Karpas-422 (cell line): ENCODE measurements around the gene PTPRK. TPM values are rescaled to one million over a fixed set of nuclear protein-coding genes. Genes with fewer than 3 reads are reported as not detected.

Experiments
- DNase-seq: peaks from one replicate; pipeline ENCODE4 v3.0.0-alpha.2; 2015
- H2AFZ ChIP-seq: fragments of 200-600 bp; sonication (generic); 2 replicates; pipeline ENCODE4 v1.6.1; 2014; ENCODE audit warnings: antibody characterized with exemption, low read length, mixed read lengths
- H3K27ac ChIP-seq: fragments of 200-600 bp; sonication (generic); 2 replicates; pipeline ENCODE4 v1.5.1; 2014; ENCODE audit warnings: mild to moderate bottlenecking, low read length, moderate library complexity
- H3K27me3 ChIP-seq: fragments of 200-600 bp; sonication (generic); 2 replicates; pipeline ENCODE4 v1.6.1; 2014; ENCODE audit warnings: low read length, mixed read lengths
- H3K36me3 ChIP-seq: fragments of 200-600 bp; sonication (generic); 2 replicates; pipeline ENCODE4 v1.6.1; 2014; ENCODE audit warnings: low read length, mixed read lengths; ENCODE audit not compliant: insufficient read depth
- H3K4me1 ChIP-seq: fragments of 200-600 bp; sonication (generic); 2 replicates; pipeline ENCODE4 v1.6.1; 2014; ENCODE audit warnings: mild to moderate bottlenecking, low read length, mixed read lengths
- H3K4me2 ChIP-seq: fragments of 200-600 bp; sonication (generic); 2 replicates; pipeline ENCODE4 v1.6.1; 2014; ENCODE audit warnings: low read length, low read depth, mild to moderate bottlenecking; ENCODE audit not compliant: poor library complexity, severe bottlenecking
- H3K4me3 ChIP-seq: fragments of 200-600 bp; sonication (generic); 2 replicates; pipeline ENCODE4 v1.5.1; 2014; ENCODE audit warnings: mild to moderate bottlenecking, antibody characterized with exemption, low read length, mixed read lengths
- H3K79me2 ChIP-seq: fragments of 200-600 bp; sonication (generic); 2 replicates; pipeline ENCODE4 v1.6.1; 2014; ENCODE audit warnings: mild to moderate bottlenecking, low read length, mixed read lengths
- H3K9ac ChIP-seq: fragments of 200-600 bp; sonication (generic); 2 replicates; pipeline ENCODE4 v1.6.0; 2014; ENCODE audit warnings: low read length
- H3K9me2 ChIP-seq: fragments of 200-600 bp; sonication (generic), shearing (Covaris generic); replicated peaks from 2 replicates; pipeline ENCODE4 v1.6.0; 2014; ENCODE audit warnings: mild to moderate bottlenecking, low read length, moderate library complexity; ENCODE audit not compliant: insufficient read depth
- H3K9me3 ChIP-seq: fragments of 300-700, 200-600 bp; sonication (generic); 2 replicates; pipeline ENCODE4 v1.6.1; 2014; ENCODE audit warnings: low read length, mixed read lengths
- H4K20me1 ChIP-seq: fragments of 200-600 bp; sonication (generic); 2 replicates; pipeline ENCODE4 v1.6.1; 2014; ENCODE audit warnings: mild to moderate bottlenecking, antibody characterized with exemption, low read length, low read depth; ENCODE audit not compliant: insufficient read depth
- total RNA-seq: library from RNA; depleted of rRNA; stranded (reverse); fragments of >200 nt; shearing (Covaris generic); gene quantifications from 2 replicates; pipeline ENCODE4 v1.2.3, GENCODE V29; 2014; ENCODE audit warnings: low replicate concordance

The PTPRK gene
- total RNA-seq, 1 experiment from 2014 or later = 0.04 TPM

DNA sequence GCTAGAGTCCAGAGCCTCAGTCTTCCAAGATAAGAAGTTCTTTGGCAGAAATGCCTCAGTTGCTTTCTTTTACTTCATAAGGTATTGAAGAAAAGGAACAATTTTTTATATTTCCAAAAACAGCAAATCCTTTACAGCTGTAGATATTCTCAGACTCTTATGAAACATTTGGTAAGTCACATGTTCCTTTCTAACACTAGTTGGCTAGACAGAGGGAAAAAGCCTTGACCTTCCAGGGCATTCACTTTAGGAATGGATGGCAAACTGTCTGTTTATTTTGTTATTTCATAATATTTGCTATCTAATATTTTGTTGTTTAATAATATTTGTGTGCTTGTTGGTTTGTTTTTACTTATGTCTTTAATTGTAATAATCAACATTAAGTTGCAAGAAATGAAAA is 140.8 kb downstream of the PTPRK start:
- H3K79me2 ChIP-seq = no peaks in the 10 kb centered on the region
- peaks cover 10% of the 10 kb centered on the region; the same call in 1 of the 2 replicates for H3K9me3 ChIP-seq
- H3K9me2 ChIP-seq = no peaks in the 10 kb centered on the region
- no peak for DNase-seq
- no peak overlapping the region for H2AFZ ChIP-seq
- no peaks in the 10 kb centered on the region for H3K27me3 ChIP-seq
- no peak overlapping the region for H3K27ac ChIP-seq
- no peak overlapping the region for H3K9ac ChIP-seq
- no peaks in the 10 kb centered on the region for H4K20me1 ChIP-seq
- no peak overlapping the region for H3K4me2 ChIP-seq
- no peaks in the 10 kb centered on the region for H3K4me1 ChIP-seq
- no peak overlapping the region for H3K4me3 ChIP-seq
- no peaks in the 10 kb centered on the region for H3K36me3 ChIP-seq

DNA sequence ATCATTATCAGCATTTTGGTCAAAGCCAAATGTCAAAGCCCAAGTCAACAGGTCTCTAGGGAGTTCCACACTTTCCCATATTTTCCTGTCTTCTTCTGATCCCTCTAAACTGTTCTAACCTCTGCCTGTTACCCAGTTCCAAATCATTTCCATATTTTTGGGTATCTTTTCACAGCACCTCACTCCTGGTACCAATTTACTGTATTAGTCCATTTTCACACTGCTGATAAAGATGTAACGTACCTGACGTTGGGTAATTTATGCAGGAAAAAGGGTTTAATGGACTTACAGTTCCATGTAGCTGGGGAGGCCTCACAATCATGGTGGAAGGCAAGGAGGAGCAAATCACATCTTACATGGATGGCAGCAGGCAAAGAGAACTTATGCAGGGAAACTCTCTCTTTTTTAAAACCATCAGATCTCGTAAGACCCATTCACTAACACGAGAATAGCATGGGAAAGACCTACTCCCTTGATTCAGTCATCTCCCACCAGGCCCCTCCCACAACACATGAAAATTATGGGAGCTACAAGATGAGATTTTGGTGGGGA is 143.4 kb downstream of the PTPRK start:
- Histone ChIP-seq H3K4me3 (no peak overlapping the region), H4K20me1 (no peaks in the 10 kb centered on the region), H3K36me3 (no peaks in the 10 kb centered on the region), H3K4me1 (no peaks in the 10 kb centered on the region), H3K27ac (no peak overlapping the region), H2AFZ (no peak overlapping the region), H3K9me2 (no peaks in the 10 kb centered on the region), H3K9me3 (peaks cover 16% of the 10 kb centered on the region; the same call in 1 of the 2 replicates), H3K79me2 (no peaks in the 10 kb centered on the region), H3K9ac (no peak overlapping the region), H3K27me3 (no peaks in the 10 kb centered on the region), H3K4me2 (no peak overlapping the region)
- DNase-seq = no peak

DNA sequence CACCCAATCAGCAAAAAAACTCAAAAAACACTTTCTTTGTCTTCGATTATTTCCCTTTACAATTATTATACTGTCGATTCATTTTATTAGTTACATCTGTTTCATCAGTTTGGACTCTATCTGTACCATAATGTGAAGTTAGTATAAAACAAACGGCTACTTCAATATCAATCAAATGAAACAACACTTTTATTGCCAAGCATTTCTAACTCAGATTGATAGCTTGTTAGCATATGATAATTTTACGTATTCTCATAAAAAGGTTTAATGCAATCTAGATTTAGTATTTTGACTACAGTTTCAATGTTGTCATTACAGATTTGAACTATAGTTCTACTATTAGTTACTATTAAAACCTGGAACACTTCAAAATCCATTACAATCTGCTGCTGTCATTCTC is 149.3 kb downstream of the PTPRK start:
- Histone ChIP-seq H3K9ac (no peak overlapping the region), H3K27ac (no peak overlapping the region), H4K20me1 (no peaks in the 10 kb centered on the region), H3K36me3 (no peaks in the 10 kb centered on the region), H2AFZ (no peak overlapping the region), H3K9me2 (no peaks in the 10 kb centered on the region), H3K79me2 (no peaks in the 10 kb centered on the region), H3K27me3 (no peaks in the 10 kb centered on the region), H3K4me1 (no peaks in the 10 kb centered on the region), H3K9me3 (peaks cover 29% of the 10 kb centered on the region), H3K4me2 (no peak overlapping the region), H3K4me3 (no peak overlapping the region)
- DNase-seq = no peak

GRCh38 chr6:128370072-128370471 is 150.3 kb downstream of the PTPRK start:
- H3K4me2 ChIP-seq = no peak overlapping the region

DNA sequence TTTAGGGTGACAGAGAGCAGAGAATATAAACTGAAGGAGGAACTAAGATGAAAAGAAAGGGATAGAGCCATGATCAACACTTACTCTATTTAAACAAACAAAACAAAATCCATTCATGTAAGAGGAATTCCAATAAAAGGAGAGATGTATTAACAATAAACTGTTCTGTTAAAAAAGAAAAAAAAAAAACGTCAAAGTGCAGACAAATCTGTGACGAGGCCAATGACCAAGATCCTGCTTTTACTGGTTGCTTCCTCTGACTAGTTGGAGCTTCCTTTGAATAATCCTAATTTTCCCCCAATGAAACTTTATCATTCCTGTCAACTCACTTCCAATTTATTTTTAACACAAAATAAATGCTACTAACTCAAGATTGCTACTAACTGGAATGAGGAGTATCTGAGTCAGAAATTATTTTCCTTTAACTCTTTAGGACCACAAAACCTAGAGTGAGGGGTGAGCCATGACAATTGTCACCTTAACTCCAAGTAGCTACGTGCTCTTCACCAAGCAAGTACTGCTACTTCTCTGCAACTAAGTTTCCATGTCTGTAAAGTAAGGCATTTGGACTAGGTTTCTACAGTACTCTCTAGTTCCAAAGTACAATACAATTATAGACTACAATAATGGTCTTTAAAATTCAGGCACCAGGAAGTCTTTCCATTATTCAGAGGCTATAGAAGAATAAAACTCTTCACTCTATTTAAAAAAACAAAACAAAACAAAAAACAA is 152.0 kb downstream of the PTPRK start:
- H3K4me2 ChIP-seq = no peak overlapping the region
- H3K79me2 ChIP-seq = no peaks in the 10 kb centered on the region
- DNase-seq = no peak
- H3K27me3 ChIP-seq = no peaks in the 10 kb centered on the region
- H3K36me3 ChIP-seq = no peaks in the 10 kb centered on the region
- H4K20me1 ChIP-seq = no peaks in the 10 kb centered on the region
- H3K9ac ChIP-seq = no peak overlapping the region
- peaks cover 33% of the 10 kb centered on the region for H3K9me3 ChIP-seq
- H2AFZ ChIP-seq = no peak overlapping the region
- H3K9me2 ChIP-seq = no peaks in the 10 kb centered on the region
- no peak overlapping the region for H3K4me3 ChIP-seq
- H3K4me1 ChIP-seq = no peaks in the 10 kb centered on the region
- no peak overlapping the region for H3K27ac ChIP-seq

More at GRCh38 chr6:128370072-128370471, 150.3 kb downstream of the PTPRK start:
- H3K27ac ChIP-seq = no peak overlapping the region
- H4K20me1 ChIP-seq = no peaks in the 10 kb centered on the region
- no peaks in the 10 kb centered on the region for H3K4me1 ChIP-seq
- no peak for DNase-seq
- H3K4me3 ChIP-seq = no peak overlapping the region
- H3K9me2 ChIP-seq = no peaks in the 10 kb centered on the region
- H3K79me2 ChIP-seq = no peaks in the 10 kb centered on the region
- peaks cover 39% of the 10 kb centered on the region for H3K9me3 ChIP-seq
- H3K36me3 ChIP-seq = no peaks in the 10 kb centered on the region
- no peak overlapping the region for H2AFZ ChIP-seq
- H3K27me3 ChIP-seq = no peaks in the 10 kb centered on the region
- H3K9ac ChIP-seq = no peak overlapping the region

DNA sequence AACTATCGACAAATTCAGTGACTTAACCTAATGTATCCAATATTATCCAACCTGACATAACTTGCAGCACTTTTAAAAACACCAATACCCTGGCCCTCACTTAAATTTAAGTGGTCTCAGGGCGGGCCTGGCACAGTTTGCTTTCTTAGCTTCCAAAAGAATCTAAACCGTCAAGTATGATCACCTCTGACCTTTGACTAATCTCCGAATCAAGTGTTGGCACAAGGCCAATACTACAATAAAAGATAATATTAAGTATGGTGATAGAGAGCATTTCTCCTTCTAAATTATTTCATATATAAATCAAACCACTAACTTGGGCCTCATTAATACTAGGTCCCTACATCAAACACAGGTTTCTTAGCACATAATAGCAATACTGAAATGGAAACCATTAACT is 153.0 kb downstream of the PTPRK start:
- H3K4me3 ChIP-seq = no peak overlapping the region
- no peaks in the 10 kb centered on the region for H3K9me2 ChIP-seq
- H3K9ac ChIP-seq = no peak overlapping the region
- no peaks in the 10 kb centered on the region for H3K27me3 ChIP-seq
- H3K4me1 ChIP-seq = no peaks in the 10 kb centered on the region
- H3K9me3 ChIP-seq = peaks cover 33% of the 10 kb centered on the region
- DNase-seq = no peak
- no peak overlapping the region for H3K27ac ChIP-seq
- no peak overlapping the region for H2AFZ ChIP-seq
- no peaks in the 10 kb centered on the region for H4K20me1 ChIP-seq
- H3K36me3 ChIP-seq = no peaks in the 10 kb centered on the region
- no peak overlapping the region for H3K4me2 ChIP-seq
- H3K79me2 ChIP-seq = no peaks in the 10 kb centered on the region

GRCh38 chr6:128365520-128366160 is 154.8 kb downstream of the PTPRK start:
- no peaks in the 10 kb centered on the region for H3K4me1 ChIP-seq
- H3K27ac ChIP-seq = no peak overlapping the region
- DNase-seq = no peak
- no peaks in the 10 kb centered on the region for H4K20me1 ChIP-seq
- no peaks in the 10 kb centered on the region for H3K36me3 ChIP-seq
- peaks cover 29% of the 10 kb centered on the region for H3K9me3 ChIP-seq
- H2AFZ ChIP-seq = no peak overlapping the region
- no peaks in the 10 kb centered on the region for H3K79me2 ChIP-seq
- H3K9me2 ChIP-seq = no peaks in the 10 kb centered on the region
- H3K27me3 ChIP-seq = no peaks in the 10 kb centered on the region
- H3K4me3 ChIP-seq = no peak overlapping the region
- H3K9ac ChIP-seq = no peak overlapping the region
- no peak overlapping the region for H3K4me2 ChIP-seq

DNA sequence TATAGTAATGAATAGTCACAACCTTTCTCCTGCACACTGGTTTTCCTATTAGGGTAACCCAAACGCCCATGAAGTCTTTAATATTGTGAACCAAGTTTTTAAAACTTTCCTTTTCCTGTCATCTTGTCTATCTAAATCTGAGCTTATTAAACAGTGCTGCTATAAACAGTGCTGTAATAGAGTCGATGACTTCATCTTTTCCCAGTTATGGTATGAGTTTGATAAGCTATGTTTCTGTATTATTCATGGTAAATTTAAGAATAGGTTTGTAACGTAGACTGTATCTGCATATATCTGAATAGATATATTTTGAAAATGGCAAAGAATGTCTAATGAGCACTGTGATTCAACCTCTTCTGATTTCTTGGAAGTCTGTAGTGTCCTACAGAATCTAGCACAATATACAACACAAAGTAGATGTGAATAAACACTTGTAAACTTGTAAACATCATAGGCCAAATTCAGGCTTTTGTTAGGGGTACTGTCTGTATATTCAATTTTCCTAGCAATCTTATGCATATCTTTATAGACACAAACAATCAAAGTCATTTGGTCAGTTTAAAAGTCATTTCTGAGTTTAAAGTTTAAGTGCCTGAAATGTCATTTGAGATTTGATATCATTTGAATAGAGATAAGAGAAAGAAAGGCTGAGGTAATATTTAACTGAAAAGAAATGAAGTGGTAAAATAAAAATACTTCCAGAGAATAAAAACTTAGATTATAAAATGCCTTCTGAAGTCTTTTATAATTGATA is 155.5 kb downstream of the PTPRK start:
- Histone ChIP-seq H3K4me1 (no peaks in the 10 kb centered on the region), H3K79me2 (no peaks in the 10 kb centered on the region), H3K9me3 (peaks cover 29% of the 10 kb centered on the region), H3K27me3 (no peaks in the 10 kb centered on the region), H3K36me3 (no peaks in the 10 kb centered on the region), H3K9ac (no peak overlapping the region), H3K9me2 (no peaks in the 10 kb centered on the region), H3K27ac (no peak overlapping the region), H3K4me3 (no peak overlapping the region), H4K20me1 (no peaks in the 10 kb centered on the region), H3K4me2 (no peak overlapping the region), H2AFZ (no peak overlapping the region)
- no peak for DNase-seq
